LNCaP clone FGC (cell line): ENCODE measurements around the gene MRAP2.
A peak's percentile ranks its signal among the peaks of the same experiment; 100 is the strongest.
"Not testable (repeated sequence)": the region's sequence is repeated elsewhere in the genome, so short reads cannot be mapped to it uniquely, and the experiment has no call there.

Experiments
- DNase-seq: peaks from one replicate; pipeline ENCODE4 v3.0.0-alpha.2; 2011; ENCODE audit warnings: low read depth
- H3K4me3 ChIP-seq: 2 replicates; pipeline ENCODE4 v1.5.1; 2011; ENCODE audit warnings: mild to moderate bottlenecking, low read depth, low read length, control low read depth
- TF ChIP-seq, protein P1 (sequence below): IDR thresholded peaks from 2 replicates; pipeline ENCODE4 v1.5.1; 2012; ENCODE audit warnings: mild to moderate bottlenecking; ENCODE audit not compliant: control insufficient read depth, insufficient read depth; ENCODE audit errors: extremely low read depth

Gene MRAP2

DNA sequence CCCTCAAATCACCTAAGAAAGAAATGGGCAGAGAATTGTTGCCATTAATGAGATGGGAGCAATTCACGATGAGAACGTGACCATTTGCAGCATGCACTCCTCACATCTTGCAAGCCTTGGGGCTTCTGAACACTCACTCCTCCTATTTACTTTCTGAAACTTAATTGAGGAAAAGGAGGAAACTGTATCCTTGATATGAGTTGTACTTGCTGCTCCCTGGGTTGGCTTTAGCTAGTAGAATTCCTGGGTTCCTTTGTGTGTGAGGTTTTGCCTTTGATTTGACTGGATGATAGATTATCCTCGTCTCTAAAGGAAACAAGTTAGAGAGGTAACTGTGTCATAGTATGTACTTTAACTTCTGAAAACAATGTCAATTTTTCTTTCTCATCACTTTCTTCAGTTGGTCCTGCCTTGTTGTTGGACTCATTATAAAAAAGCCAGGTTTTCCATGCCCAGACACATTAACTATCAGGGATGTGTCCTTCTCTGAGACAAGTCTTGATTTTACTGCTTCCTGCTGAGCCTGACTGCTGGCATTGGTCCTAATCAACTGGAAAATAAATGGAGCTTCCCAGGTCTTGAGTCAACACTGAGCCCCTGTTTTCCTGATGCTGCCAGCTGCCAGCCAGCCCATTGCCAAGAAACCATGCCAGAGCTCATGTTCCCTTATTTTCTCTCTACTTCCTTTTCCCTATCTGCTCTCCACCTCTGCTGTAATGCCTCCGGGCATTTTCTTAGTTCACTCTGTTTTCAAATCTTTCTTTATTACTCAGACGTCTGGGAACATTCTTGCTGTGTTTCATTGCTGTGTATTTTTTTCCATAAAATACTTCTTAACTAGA is 6.0 kb upstream of the MRAP2 start:
- peak; percentile 92 for DNase-seq
- TF ChIP-seq, protein P1, sequence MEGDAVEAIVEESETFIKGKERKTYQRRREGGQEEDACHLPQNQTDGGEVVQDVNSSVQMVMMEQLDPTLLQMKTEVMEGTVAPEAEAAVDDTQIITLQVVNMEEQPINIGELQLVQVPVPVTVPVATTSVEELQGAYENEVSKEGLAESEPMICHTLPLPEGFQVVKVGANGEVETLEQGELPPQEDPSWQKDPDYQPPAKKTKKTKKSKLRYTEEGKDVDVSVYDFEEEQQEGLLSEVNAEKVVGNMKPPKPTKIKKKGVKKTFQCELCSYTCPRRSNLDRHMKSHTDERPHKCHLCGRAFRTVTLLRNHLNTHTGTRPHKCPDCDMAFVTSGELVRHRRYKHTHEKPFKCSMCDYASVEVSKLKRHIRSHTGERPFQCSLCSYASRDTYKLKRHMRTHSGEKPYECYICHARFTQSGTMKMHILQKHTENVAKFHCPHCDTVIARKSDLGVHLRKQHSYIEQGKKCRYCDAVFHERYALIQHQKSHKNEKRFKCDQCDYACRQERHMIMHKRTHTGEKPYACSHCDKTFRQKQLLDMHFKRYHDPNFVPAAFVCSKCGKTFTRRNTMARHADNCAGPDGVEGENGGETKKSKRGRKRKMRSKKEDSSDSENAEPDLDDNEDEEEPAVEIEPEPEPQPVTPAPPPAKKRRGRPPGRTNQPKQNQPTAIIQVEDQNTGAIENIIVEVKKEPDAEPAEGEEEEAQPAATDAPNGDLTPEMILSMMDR, result no peak
- H3K4me3 ChIP-seq, result no peak overlapping the region

DNA sequence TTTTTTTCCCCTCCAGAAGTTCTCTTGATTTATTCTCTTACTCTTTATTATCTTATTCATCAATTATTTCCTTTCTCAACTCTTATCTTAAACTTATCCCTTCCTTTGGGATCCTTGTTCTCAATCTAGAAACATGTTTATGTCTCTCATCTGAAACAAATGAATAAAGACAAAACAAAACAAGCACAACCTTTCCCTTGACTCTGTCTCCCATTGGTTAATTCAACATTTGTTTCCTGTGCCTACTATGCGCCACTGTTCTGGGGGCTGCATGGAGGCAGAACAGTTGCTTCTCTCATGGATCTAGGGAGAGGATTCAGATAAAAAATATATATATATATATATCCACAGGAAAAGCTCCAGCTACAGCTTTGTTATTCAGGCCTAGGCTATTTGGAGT is 5.2 kb upstream of the MRAP2 start:
- H3K4me3 ChIP-seq, result no peak overlapping the region
- no peak for DNase-seq
- TF ChIP-seq, protein P1, result no peak

DNA sequence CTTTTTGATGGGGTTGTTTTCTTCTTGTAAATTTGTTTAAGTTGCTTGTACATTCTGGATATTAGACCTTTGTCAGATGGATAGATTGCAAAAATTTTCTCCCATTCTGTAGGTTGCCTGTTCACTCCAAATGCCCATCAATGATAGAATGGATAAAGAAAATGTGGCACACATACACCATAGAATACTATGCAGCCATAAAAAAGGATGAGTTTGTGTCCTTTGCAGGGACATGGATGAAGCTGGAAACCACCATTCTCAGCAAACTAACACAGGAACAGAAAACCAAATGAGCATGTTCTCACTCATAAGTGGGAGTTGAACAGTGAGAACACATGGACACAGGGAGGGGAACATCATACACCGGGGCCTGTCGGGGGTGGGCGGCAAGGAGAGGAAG is 1.6 kb upstream of the MRAP2 start:
- H3K4me3 ChIP-seq, DNase-seq: not testable (repeated sequence)

- DNase-seq, result no peak
- H3K4me3 ChIP-seq, result no peak overlapping the region
- TF ChIP-seq, protein P1, result no peak
These were observed 1.9 kb downstream of the MRAP2 start for GRCh38 chr6:84035484-84035883.

- no peak overlapping the region for H3K4me3 ChIP-seq
- TF ChIP-seq, protein P1, result no peak
- DNase-seq, result no peak
These were observed 4.0 kb downstream of the MRAP2 start for GRCh38 chr6:84037425-84038089.

DNA sequence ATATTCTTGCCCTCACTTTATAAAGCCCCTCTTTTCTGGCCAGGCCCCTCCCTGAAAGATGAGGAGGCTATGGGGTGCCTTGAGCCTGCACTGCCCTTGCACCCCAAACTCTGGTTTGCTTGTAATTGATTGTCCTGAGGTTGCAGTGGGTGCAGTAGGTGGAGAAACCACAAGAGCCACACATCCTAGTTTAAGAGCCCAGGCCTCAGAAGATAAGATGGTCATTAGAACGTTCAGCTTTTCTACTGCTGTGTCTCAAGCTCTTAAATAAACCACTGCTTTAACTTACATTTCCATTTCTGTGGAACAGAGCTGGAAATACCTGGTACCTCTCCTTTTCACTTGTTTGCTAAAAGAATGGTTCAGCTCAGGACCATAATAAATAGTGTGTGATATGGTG is 9.0 kb downstream of the MRAP2 start:
- no peak overlapping the region for H3K4me3 ChIP-seq
- DNase-seq, result no peak
- TF ChIP-seq, protein P1, result no peak

GRCh38 chr6:84043555-84043954 is 10.0 kb downstream of the MRAP2 start:
- TF ChIP-seq, protein P1, result no peak
- no peak for DNase-seq

More at GRCh38 chr6:84043555-84043954, 10.0 kb downstream of the MRAP2 start:
- no peak overlapping the region for H3K4me3 ChIP-seq
